ENCODE measurements around the gene GRIN2A.

GRCh38 chr16:10126686-10127085 lies 55.5 kb downstream of the GRIN2A start:
- TF ChIP-seq CTCF (IDR thresholded peaks at IDR 0.05) (no peak), POLR2A (IDR thresholded peaks at IDR 0.05) (no peak)

Measured in Peyer's patch (tissue), 4 donors.